ENCODE data around the gene TSPAN9. TPM values are rescaled to one million over a fixed set of nuclear protein-coding genes. Genes with fewer than 3 reads are reported as not detected.

The TSPAN9 gene
- total and polyA plus RNA-seq, 2 of the 4 experiments (the other 2 are of a cell fraction): 17.7 to 39.1 TPM

- Histone ChIP-seq H4K20me1 (ENCODE audit: insufficient read depth, low read length) (no peaks in the 10 kb centered on the region; the same call in 1 of the 2 replicates), H2BK15ac (ENCODE audit: low read depth, low read length) (no peak overlapping the region), H3K4me2 (ENCODE audit: low read depth, low read length) (no peak overlapping the region), H4K91ac (ENCODE audit: insufficient read depth, low read depth, low read length) (no peak overlapping the region), H3K4ac (ENCODE audit: low read depth, low read length) (no peak overlapping the region), H3K4me3 (ENCODE audit: insufficient read depth, low read depth, low read length) (no peak overlapping the region), H2AK9ac (replicated peaks; ENCODE audit: low read depth, low read length, poor library complexity) (no peak overlapping the region), H3K9ac (ENCODE audit: low read depth, low read length) (no peak overlapping the region), H3K14ac (replicated peaks; ENCODE audit: low read depth, low read length) (no peak overlapping the region), H3K18ac (ENCODE audit: low read depth, low read length) (no peak overlapping the region), H3K27me3 (ENCODE audit: control insufficient read depth, insufficient read depth, low read length) (no peaks in the 10 kb centered on the region), H2AK5ac (ENCODE audit: low read depth, low read length) (no peak overlapping the region), H3K9me3 (ENCODE audit: control insufficient read depth, insufficient read depth, low read length) (no peaks in the 10 kb centered on the region), H2BK120ac (ENCODE audit: low read depth, low read length) (no peak overlapping the region), H3K79me1 (ENCODE audit: low read depth in 1 of 2, low read length in 2 of 2) (no peaks in the 10 kb centered on the region), H4K5ac (ENCODE audit: low read depth, low read length) (no peak overlapping the region), H2BK20ac (ENCODE audit: low read depth, low read length) (no peak overlapping the region), H3K9me1 (ENCODE audit: insufficient read depth, low read length) (peaks cover 3% of the 10 kb centered on the region; the same call in 1 of the 2 replicates), H3K36me3 (ENCODE audit: control insufficient read depth, insufficient read depth, low read length) (peaks cover 8% of the 10 kb centered on the region; the same call in 1 of the 2 replicates), H3K27ac (ENCODE audit: insufficient read depth, low read length) (no peak overlapping the region), H2BK5ac (ENCODE audit: low read depth, low read length, poor library complexity, severe bottlenecking) (no peak overlapping the region), H2AFZ (replicated peaks; ENCODE audit: low read length, poor library complexity) (no peak overlapping the region), H4K8ac (ENCODE audit: low read depth in 2 of 2, low read length in 2 of 2) (no peak overlapping the region), H3K4me1 (ENCODE audit: control insufficient read depth, insufficient read depth, low read length) (no peaks in the 10 kb centered on the region), H3K23ac (ENCODE audit: low read depth, low read length) (no peak overlapping the region), H3K56ac (ENCODE audit: extremely low read depth, insufficient read depth, low read length) (no peak overlapping the region)
- no peak for DNase-seq
- no peak for ATAC-seq (ENCODE audit: low read depth)
- TF ChIP-seq SMC3 (IDR thresholded peaks at IDR 0.05; ENCODE audit: low read depth, low read length): no peak
- TF ChIP-seq MAFK (IDR thresholded peaks at IDR 0.05; ENCODE audit: low read depth, low read length): no peak
- no peak for TF ChIP-seq ELK1 (IDR thresholded peaks at IDR 0.05; ENCODE audit: borderline replicate concordance, low read depth, low read length)
- TF ChIP-seq RCOR1 (IDR thresholded peaks at IDR 0.05; ENCODE audit: insufficient replicate concordance, low read length): no peak
- TF ChIP-seq RAD21 (IDR thresholded peaks at IDR 0.05; ENCODE audit: low read length): no peak
- no peak for TF ChIP-seq RFX5 (IDR thresholded peaks at IDR 0.05; ENCODE audit: low read depth, low read length)
- TF ChIP-seq BHLHE40 (IDR thresholded peaks at IDR 0.05; ENCODE audit: low read depth, low read length): no peak
- no peak for TF ChIP-seq FOS (IDR thresholded peaks at IDR 0.05; ENCODE audit: low read depth, low read length)
- dilution Hi-C loops (cut with HindIII; ENCODE audit: low sequenced_read_pairs, unreplicated experiment): no loop called here
- ChIA-PET POLR2A (ENCODE audit: unreplicated experiment) (no interaction called here), CTCF (interaction anchor here (0.5 kb wide), 1 partner anchor 18 kb away, joined by 4 read pairs; no protein-coding TSS in a partner anchor)
- intact Hi-C loops (cut with micrococcal nuclease): no loop called here
- 75% methylated on average over 8 of the region's 23 CpGs; no CpG with 5 or more reads in 1 of the 2 experiments for WGBS, 2 experiments (ENCODE audit: extremely low coverage in 2 of 2, insufficient read length in 1 of 2)
- BruUV-seq (replicated peaks): no TSS peak
- in situ Hi-C loops (cut with MboI; ENCODE audit: low sequenced_read_pairs): no loop called here
Measured at GRCh38 chr12:3281588-3282383, 204.6 kb downstream of the TSPAN9 start.
